K562 (cell line): ENCODE measurements around the gene RALA. TPM values are rescaled to one million over a fixed set of nuclear protein-coding genes. Genes with fewer than 3 reads are reported as not detected.
A peak's percentile ranks its signal among the peaks of the same experiment; 100 is the strongest.

Experiments
- ATF2 ChIP-seq: sonication (generic); formaldehyde crosslinking; IDR thresholded peaks from 2 replicates; pipeline ENCODE4 v1.8.1; 2022; ENCODE audit warnings: missing genetic modification reagents
- CBFA2T2 ChIP-seq: fragments of 450-650 bp; conservative IDR thresholded peaks from 2 replicates; pipeline ENCODE4 v1.6.1; 2017; ENCODE audit warnings: mild to moderate bottlenecking
- CUX1 ChIP-seq: fragments of 200-800 bp; sonication (Bioruptor generic); IDR thresholded peaks from 2 replicates; pipeline ENCODE4 v1.6.1; 2016; ENCODE audit warnings: missing genetic modification characterization, missing compliant biosample characterization
- EHMT2 ChIP-seq: fragments of 450-650 bp; IDR thresholded peaks from 2 replicates; pipeline ENCODE4 v1.6.1; 2018; ENCODE audit warnings: antibody characterized with exemption
- MYC ChIP-seq, 2 experiments: fragments of 250-450 bp in 1 of 2; sonication (Bioruptor Pico) in 1 of 2; IDR thresholded peaks; 2 replicates each; pipeline versions ENCODE4 v1.5.1 to v1.6.1; 2012 to 2021; ENCODE audit warnings: low read depth in 2 of 2, borderline replicate concordance in 1 of 2, improper control_type of control experiment in 1 of 2, low read length in 1 of 2, mild to moderate bottlenecking in 1 of 2, moderate library complexity in 1 of 2
- NFE2 ChIP-seq: IDR thresholded peaks from 2 replicates; pipeline ENCODE4 v1.6.1; 2014; ENCODE audit warnings: antibody characterized with exemption, low read depth
- RBM17 ChIP-seq: fragments of 200-400 bp; formaldehyde crosslinking; IDR thresholded peaks from 2 replicates; pipeline ENCODE4 v1.6.1; 2017; ENCODE audit warnings: low read depth, mild to moderate bottlenecking, low read length, borderline replicate concordance
- ZNF324 ChIP-seq: fragments of 250-450 bp; sonication (Bioruptor Pico); IDR thresholded peaks from 2 replicates; pipeline ENCODE4 v1.4.0; 2020; ENCODE audit warnings: mild to moderate bottlenecking
- ZNF408 ChIP-seq: fragments of 250-450 bp; sonication (Bioruptor Pico); IDR thresholded peaks from 2 replicates; pipeline ENCODE4 v1.4.0; 2020; ENCODE audit warnings: low read depth, mild to moderate bottlenecking, moderate library complexity
- ZZZ3 ChIP-seq: fragments of 450-650 bp; IDR thresholded peaks from 2 replicates; pipeline ENCODE4 v1.6.1; 2016; ENCODE audit warnings: antibody characterized with exemption, mild to moderate bottlenecking, moderate library complexity
- polyA plus RNA-seq, 8 experiments: library from polyadenylated mRNA; depleted of rRNA in 4 of 8; stranded (reverse) in 5 of 8; unstranded in 3 of 8; fragments of >200 nt; fragmentation: Nextera tagmentation in 2 of 8; fragmentation: Illumina TruSeq in 1 of 8; extraction: Ambion mirVana in 2 of 8; extraction: Trizol in 1 of 8; gene quantifications; 2 replicates each; pipeline versions ENCODE4 v1.2.1 to v1.2.3, GENCODE V29; 2011 to 2014; ENCODE audit warnings: inconsistent platforms in 1 of 8, missing spikeins in 1 of 8
- total RNA-seq, 7 experiments: library from RNA; depleted of rRNA in 6 of 7; stranded (reverse); fragments of >200 nt in 6 of 7; fragmentation: Illumina TruSeq in 2 of 7; extraction: Trizol in 2 of 7; gene quantifications; 2 replicates each; pipeline versions ENCODE4 v1.2.1 to v1.2.3, GENCODE V29; 2011 to 2021; ENCODE audit warnings: low replicate concordance in 1 of 7

Gene RALA
- total and polyA plus RNA-seq, 9 of the 15 experiments (the other 6 are each of a cell fraction or from before 2014, with no cell fraction given): 7.2 to 28.0 (median 25.7) TPM

- TF ChIP-seq CUX1 (CRISPR knock-in tag): no peak
- TF ChIP-seq ATF2 (CRISPR knock-in tag): no peak
- no peak for TF ChIP-seq ZNF324 (CRISPR knock-in tag)
- no peak for TF ChIP-seq RBM17
- no peak for TF ChIP-seq EHMT2
- peak; percentile 51; the same call in 1 of the 2 replicates for TF ChIP-seq NFE2
- no peak for TF ChIP-seq CBFA2T2
- no peak for TF ChIP-seq ZZZ3
- no peak for TF ChIP-seq MYC (IDR thresholded peaks at IDR 0.05; ENCODE audit: low read depth, low read length)
- no peak for TF ChIP-seq MYC (CRISPR knock-in tag; IDR thresholded peaks at IDR 0.05; ENCODE audit: borderline replicate concordance, low read depth)
- TF ChIP-seq ZNF408: no peak
- TF ChIP-seq, all 486 proteins: peak for 2
These were observed 65.5 kb downstream of the RALA start (continued) for GRCh38 chr7:39688611-39689480.
